Islet precursor cell (in vitro differentiated cells): ENCODE data around the gene HPS3.
"Not testable (repeated sequence)": the region's sequence is repeated elsewhere in the genome, so short reads cannot be mapped to it uniquely, and the experiment has no call there.

Source experiments
- DNase-seq: peaks from one replicate; pipeline ENCODE4 v3.0.0-alpha.2; 2018

HPS3 gene, protein sequence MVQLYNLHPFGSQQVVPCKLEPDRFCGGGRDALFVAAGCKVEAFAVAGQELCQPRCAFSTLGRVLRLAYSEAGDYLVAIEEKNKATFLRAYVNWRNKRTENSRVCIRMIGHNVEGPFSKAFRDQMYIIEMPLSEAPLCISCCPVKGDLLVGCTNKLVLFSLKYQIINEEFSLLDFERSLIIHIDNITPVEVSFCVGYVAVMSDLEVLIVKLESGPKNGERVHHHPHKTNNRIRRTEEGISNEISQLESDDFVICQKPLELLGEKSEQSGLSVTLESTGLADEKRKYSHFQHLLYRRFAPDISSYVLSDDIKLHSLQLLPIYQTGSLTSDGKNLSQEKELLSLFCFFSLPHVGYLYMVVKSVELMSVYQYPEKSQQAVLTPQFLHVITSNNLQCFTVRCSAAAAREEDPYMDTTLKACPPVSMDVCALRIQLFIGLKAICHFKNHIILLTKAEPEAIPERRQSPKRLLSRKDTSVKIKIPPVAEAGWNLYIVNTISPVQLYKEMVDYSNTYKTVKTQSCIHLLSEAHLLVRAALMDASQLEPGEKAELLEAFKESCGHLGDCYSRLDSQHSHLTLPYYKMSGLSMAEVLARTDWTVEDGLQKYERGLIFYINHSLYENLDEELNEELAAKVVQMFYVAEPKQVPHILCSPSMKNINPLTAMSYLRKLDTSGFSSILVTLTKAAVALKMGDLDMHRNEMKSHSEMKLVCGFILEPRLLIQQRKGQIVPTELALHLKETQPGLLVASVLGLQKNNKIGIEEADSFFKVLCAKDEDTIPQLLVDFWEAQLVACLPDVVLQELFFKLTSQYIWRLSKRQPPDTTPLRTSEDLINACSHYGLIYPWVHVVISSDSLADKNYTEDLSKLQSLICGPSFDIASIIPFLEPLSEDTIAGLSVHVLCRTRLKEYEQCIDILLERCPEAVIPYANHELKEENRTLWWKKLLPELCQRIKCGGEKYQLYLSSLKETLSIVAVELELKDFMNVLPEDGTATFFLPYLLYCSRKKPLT

DNA sequence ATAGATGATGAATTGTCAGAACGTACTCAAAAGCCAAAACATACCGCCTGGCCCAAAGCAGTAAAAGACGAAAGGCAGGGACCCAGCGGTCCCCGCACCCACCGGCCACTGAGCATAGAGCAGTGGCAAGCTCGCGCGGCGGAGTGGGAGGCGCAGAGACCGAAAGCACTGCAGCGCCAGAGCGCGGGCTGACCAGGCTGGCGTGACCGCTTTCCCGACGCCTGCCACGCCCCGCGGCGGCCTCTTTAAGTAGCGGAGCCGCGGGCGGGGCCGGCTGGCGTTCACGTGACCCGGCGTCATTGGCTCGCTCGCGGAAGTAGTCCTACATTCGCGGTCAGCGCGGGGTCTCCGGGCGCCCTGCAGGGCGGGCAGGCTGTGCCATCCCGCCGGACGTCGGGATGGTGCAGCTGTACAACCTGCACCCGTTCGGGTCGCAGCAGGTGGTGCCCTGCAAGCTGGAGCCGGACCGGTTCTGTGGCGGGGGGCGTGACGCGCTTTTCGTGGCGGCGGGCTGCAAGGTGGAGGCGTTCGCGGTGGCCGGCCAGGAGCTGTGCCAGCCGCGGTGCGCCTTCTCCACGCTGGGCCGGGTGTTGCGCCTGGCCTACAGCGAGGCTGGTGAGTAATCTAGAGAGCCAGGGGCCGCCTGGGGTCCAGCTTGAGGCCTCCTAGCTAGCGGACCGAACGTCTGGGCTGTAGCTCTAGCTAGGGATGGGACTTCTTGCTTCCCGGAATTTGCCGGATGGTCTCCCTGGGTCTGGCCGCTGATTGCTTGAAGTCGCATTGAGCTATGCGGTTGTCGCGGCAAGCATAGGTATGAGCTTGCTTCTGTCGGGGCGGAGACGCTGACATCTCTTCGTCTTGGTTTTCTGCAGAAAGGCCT, at the start of gene HPS3:
Gene HPS3, plus strand, starts transcription at position 313 of the 880 bp plus-strand sequence. Its CDS starts 86 bp downstream, at position 399.
- peak; percentile 94 for DNase-seq

DNA sequence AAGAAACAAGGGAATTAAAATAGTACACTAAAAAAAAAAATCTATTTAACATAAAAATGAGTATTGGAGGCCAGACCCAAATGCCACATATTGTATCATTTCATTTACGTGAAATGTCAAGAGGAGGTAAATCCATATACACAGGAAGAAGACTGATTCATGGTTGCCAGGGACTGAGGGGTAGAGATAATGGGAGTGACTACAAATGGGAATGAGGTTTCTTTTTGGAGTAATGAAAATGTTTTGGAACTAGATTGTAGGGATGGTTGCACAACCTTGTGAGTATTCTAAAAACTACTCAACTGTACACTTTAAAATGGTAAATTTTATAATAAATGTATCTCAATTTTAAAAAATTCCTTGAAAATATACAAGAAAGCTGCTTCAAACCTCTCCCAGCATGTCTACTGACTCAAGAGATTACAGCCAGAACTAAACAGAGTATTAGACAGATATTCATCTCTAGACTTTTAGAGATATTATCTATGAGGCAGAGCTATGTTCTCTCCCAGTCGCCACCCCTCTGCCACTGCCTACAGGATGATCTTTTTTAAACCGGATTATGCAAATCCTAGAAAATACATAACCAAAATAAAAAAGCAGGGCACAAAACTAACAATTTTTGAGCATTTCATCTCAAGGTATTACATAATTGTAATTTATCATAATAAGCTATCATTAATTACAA, 49.3 kb upstream of the HPS3 start:
- no peak for DNase-seq

DNA sequence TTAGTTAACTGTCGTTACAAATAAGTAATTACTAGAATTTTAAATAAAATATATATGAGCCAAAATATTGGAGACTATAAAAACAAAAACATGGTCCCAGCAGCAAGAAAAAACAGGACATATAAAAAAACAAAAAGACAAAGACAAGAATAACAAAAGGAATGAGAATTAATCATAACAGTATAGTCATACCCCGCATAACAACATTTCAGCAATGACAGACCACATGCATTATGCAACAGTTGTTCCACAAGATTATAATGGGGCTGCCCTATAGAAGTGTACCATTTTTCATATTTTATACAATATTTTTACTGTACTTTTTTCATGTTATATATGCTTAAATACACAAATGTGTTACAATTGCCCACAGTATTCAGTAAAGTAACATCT, 48.7 kb upstream of the HPS3 start:
- no peak for DNase-seq

DNA sequence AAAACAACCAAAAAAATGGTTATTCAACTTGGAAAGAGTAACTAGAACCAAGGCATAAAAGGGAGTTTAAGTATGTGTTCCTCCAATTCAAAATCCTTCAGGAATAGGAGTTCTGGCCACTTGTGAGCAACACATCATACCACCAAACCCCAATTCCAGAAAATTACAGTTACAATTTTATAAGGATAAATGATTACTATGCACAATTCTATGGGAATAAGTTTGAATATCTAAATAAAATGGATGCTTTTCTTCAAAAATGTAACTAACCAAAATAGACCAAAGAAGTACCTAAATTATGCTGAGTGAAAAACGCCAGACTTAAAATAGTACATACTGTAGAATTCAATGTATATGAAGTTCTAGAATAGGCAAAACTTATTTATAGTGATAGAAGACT, 47.7 kb upstream of the HPS3 start:
- no peak for DNase-seq

DNA sequence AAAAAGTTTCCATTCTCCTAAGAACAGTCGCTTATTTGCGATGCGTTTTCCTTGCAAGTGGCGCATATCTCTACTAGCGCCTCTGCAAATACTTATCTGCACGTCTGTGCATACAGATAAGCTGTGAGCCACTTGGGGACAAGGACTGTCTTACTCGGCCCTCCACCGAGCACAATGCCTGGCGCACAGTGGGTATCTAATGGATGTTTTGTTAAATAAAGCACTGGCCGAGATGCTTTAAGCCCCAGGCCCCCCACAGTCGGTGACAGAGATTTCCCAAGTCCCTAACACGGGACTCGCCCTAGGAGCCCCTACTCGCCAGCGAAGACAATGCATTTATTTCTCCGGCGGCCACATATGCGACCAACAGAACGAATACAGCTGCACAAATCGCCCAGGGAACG, 43.6 kb upstream of the HPS3 start:
- DNase-seq: peak; percentile 61

DNA sequence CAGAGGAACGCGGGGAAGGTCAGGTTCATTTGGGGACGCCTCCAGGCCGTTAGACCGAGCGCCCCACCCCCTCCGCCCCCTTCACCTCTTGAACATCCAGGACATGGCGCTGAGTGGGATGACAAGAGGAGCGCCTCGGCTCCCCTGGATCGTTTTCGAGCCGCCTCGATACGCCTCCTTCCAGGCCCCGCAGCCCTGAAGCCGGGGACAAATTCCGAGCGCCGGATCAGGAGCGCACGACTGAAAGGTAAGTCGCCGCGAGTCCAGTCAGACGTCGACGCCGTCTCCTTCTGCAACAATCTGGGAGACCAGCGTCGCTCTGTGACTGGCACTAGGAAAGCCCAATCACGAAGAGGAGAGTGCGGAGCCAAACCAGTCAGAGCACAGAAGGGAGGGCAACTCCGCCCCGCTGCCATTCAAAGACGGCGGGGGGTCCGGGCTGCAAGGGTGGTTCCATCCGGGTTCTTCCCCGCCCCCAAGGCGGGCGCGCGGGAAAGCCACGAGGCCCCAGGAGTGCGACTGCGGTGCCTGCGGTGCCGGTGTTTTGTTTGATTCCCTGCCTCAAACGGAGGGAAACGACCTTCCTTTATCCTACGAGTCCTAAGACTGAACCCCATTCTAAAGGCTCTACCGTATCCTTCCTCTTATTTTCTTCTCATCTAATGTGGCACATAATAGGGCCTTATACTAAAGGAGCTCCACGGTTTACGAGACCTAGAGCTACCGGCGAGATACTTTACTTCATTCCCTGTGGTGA, 43.0 kb upstream of the HPS3 start, which contains the start of gene HLTF:
Gene HLTF, minus strand, starts transcription at position 302 of the 757 bp plus-strand sequence. Its CDS starts 197 bp downstream, at position 105.
- peak; percentile 97 for DNase-seq

DNA sequence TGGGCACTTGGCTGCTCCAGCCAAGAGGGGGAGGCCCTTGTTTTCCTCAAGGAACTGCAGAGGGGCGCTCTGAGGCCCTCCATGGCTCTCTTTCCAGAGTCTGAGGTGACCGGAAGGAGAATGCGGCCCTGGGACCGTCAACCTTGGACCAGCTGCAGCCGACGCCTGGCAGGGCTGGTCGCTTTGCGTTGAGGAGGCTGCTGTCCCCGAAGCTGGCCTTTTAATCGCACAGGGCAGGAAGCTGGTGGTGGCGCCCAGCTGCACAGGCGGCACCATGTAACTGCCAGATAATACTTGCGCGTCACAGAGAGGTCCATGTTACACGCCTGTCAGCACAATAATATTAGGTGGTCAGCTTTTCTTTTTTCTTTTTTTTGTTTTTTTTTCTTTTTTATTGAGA, 42.2 kb upstream of the HPS3 start:
- no peak for DNase-seq

DNA sequence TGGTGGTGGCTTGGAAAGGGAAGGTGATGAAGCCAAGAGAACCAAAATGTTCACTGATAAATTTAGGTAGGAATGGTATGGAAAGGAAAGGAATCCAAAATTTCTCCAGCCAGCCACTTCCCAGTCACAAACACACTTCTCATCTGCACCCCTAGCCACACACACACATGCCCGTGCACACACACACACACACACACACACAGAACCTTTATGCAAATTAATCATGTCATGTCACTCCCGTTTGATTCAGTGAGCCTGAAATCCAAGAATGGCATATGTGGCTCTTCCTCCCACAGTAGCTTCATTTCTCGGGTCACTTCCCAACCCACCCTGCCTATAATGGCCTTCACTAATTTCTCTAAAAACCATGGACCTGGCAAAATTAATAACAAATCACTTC, 40.0 kb upstream of the HPS3 start:
- no peak for DNase-seq

DNA sequence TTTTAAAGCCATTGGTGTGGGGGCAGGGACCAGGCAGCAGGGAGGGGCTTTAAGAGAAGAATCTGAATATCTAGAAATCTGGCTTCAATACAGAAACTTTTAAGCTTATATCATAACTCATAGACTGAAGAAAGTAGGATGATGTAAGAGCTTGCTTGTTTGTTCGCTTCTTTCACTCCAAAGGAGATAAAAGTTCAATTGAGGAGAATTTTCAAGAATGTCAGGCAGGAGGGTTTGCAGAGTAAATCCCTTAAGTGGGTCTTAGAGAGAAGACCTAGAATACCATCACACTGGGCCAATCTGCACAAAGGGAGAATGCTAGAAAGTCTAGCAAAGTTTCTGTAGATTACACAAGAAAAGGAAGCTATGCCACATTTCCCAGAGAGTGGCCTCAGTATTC, 39.0 kb upstream of the HPS3 start:
- DNase-seq: no peak

DNA sequence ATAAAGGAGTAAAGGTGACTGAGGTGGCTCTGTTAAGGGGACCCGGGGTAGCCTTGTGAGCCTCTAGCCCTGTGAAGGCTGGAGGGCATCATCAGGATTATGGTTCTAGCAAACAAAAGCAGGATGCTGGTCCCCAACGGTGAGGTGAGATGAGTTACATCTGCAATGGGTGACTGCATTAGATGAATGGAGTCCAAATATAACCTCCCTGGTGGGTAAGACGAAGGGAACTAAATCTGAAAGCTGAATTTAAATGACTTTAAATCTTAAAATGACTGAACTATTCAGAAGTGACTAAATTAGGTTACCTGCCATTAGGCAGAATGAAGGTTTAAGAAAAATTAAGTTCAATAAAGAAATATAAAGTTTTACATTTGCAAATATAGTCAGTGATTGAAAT, 38.5 kb upstream of the HPS3 start:
- no peak for DNase-seq

DNA sequence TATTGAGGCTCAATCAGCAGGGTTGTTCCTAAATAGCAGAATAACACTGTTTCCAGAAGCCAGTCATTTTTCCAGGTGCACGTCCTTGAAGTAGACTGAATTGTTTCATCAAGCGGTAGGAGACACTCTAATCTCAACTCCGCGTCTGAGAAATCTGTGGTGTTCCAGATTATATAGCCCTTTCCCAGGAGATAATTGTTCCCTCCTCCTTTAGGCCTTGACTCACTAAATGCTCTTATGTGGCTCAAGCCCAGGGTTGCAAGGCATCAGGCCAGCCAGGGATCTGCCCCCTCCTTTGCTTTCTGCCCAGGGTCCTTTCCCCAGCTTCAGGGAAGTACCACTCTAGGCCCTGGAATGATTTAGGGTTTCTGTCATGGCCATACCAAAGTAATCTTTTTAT, 37.5 kb upstream of the HPS3 start:
- DNase-seq: no peak

DNA sequence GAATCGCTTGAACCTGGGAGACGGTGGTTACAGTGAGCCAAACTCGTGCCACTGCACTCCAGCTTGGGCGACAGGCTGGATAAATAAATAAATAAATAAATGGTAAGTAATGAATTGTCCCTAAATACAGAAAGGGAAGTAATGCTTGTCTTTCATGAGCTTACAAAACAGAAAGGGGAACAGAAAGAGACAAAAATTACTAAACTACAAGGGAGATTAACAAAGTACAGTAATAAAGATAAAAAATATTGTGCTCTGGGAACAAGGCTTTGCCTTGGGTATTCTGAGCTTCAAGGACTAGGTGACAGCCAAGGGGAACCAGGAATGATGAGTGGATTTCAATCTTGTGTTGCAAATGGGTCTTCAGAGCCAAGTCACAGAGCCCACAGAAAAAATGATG, 34.0 kb upstream of the HPS3 start:
- no peak for DNase-seq

DNA sequence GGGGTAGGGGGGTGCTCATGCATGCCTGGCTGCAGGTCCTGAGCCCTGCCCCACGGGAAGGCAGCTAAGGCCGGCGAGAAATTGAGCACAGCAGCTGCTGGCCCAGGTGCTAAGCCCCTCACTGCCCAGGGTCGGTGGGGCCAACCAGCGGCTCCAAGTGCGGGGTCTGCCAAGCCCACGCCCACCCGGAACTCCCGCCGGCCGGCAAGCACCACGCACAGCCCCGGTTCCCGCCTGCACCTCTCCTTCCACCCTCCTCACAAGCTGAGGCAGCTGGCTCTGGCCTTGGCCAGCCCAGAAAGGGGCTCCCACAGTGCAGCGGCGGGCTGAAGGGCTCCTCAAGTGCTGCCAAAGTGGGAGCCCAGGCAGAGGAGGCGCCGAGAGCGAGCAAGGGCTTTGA, 31.5 kb upstream of the HPS3 start:
- DNase-seq: not testable (repeated sequence)

DNA sequence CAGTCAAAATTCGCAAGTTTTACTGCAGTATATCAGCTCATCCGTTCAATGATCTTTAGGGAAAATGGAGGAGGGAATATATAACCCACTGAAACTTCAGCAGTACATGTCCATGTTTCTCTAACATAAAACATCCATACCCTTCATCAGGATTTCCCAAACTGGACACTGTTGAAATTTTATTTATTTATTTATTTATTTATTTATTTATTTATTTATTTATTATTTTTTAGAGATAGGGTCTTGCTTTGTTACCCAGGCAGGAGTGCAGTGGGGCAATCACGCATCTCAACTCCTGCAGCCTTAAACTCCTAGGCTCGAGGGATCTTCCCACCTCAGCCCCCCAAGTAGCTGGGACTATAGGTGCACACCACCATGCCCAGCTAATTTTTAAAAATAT, 28.3 kb upstream of the HPS3 start:
- DNase-seq: no peak

DNA sequence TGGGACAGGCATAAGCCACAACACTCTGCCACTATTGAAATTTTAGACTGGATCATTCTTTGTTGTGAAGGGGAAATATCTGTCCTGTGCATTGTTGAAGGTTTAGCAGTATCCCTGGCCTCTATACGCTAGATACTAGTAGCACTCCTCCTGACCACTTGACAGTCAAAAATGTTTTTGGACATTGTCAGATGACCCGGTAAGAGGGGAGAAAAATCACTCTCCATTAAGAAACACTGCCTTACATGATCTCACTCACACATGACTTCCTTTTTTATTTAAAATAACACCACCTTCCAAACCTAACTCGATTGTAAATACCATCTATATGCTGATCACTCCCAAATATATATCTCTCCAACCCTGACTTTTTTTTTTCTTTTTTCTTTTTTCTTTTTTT, 27.8 kb upstream of the HPS3 start:
- DNase-seq: no peak

DNA sequence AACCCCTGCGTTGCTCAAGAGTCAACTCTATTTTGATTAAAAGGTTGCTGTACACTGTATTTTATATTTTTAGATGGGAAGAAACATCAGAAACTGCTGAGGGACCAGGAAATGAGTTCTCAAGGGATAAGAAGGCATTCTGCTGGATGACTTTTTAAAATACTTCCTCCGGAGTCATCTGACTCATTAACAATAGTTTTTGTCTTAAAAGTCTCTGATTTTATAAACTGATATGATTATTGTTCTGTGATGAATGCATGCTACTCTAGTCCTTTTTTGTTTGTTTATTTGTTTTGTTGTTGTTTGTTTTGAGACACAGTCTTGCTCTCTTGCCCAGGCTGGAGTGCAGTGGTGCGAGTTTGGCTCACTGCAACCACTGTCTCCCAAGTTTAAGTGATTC, 25.0 kb upstream of the HPS3 start:
- DNase-seq: no peak

DNA sequence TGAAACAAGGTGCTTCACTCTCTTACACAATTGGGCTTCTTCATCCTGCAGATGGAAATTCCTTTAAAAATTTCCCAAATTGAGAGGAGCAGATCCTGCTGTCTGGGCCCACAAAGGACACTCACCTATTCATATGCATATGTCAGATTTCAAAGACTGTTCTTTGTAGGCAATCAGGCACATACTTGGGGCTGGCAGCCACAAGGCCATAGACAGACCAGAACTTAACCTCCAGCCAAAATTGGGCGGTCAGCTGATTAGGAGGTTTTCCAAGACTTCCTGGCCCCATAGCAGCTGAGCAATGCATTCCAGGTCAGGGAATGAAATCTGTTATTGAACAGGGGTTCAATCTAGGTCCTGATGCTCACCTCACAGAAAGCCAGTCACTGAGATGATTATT, 15.0 kb upstream of the HPS3 start:
- no peak for DNase-seq

DNA sequence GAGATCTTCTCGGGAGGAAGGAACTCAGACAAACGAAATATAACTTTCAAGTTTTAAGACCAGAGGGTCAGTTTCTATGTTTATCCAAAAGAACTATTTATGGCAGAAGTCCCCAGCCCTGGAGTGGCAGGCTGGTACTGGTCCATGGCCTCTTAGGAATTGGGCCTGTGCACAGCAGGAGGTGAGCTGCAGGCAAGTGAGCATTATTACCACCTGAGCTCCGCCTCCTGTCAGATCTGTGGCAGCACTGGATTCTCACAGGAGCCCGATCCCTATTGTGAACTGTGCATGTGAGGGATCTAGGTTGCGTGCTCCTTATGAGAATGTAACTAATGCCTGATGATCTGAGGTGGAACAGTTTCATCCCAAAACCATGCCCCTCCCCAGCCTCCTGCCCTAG, 14.3 kb upstream of the HPS3 start:
- peak; percentile 56 for DNase-seq

DNA sequence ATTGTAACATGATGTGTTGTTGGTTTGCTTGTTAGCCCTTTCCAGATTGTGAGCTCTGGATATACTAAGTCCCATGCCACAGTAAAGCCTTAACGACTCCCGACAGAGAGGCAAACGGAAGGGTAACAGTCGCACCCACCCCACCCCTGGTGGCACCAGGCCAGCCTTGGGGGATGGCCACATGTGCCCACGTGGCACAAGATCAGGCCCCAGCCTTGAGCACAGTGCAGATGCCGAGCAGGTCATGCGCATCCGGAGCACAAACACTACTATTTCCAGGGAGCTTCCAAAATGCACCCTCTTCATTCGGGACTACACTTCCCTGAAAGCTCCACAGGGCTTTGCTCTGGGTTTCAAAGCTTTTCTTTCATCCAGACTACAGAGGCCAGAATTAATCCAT, 10.7 kb upstream of the HPS3 start:
- DNase-seq: no peak

DNA sequence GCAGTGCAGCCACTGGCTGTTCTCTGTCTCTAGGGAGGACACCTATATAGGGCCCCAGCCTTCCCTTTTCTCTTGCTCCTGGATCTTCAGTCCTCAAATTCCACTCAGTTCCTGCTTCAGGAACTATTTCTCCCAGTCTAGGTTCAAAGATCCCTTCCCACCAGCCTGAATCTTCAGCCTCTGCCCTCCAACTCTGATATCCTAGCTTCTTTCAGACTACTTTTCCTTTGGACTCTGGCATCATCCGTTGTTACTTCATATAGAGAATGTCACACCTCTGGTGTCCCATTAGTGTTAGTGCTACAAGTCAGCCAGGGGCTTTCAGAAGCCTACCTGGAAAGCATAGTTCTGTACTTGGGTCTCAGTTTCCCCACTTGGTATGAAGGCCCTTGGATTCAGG, 10.0 kb upstream of the HPS3 start:
- no peak for DNase-seq
